OCI-LY7 (cell line): ENCODE results near the gene CHD8.

ENCODE experiments used
- CTCF ChIP-seq: fragments of 200-600 bp; sonication (generic); conservative IDR thresholded peaks from 2 replicates; pipeline ENCODE4 v1.5.1; 2014; ENCODE audit warnings: mild to moderate bottlenecking, antibody characterized with exemption, low read length, moderate library complexity, mixed read lengths
- EZH2phosphoT487 ChIP-seq: fragments of 200-600 bp; sonication (generic); IDR thresholded peaks from 2 replicates; pipeline ENCODE4 v1.6.1; 2018; ENCODE audit warnings: low read depth, borderline replicate concordance, mild to moderate bottlenecking, mixed run types, antibody characterized with exemption, low read length, moderate library complexity, mixed read lengths

GRCh38 chr14:21454843-21455544 is 929 bp downstream of the CHD8 start:
- TF ChIP-seq CTCF (no peak), EZH2phosphoT487 (no peak)
